SIG-M5 treated with dmso at 0.1 percent for 504 hours (cell line): Measurements from ENCODE around the gene SPSB1.

ENCODE experiments used
- DNase-seq: peaks from one replicate; lab custom pipeline; 2025; ENCODE audit not compliant: unreplicated experiment; lab: John Stamatoyannopoulos, UW

SPSB1 gene

GRCh38 chr1:9292361-9293240, at the start of gene SPSB1:
TSS of gene SPSB1 (plus strand) at chr1:9292894. CDS start at chr1:9355892, 62,998 bp downstream.
- DNase-seq, result peak; percentile 58

GRCh38 chr1:9243066-9243739, 49.5 kb upstream of the SPSB1 start:
- no peak for DNase-seq

- DNase-seq, result peak; percentile 62
These were observed 48.0 kb upstream of the SPSB1 start for GRCh38 chr1:9244501-9245229.

- no peak for DNase-seq
These were observed 47.5 kb upstream of the SPSB1 start for GRCh38 chr1:9245230-9245619.

- DNase-seq, result no peak
These were observed 47.0 kb upstream of the SPSB1 start for GRCh38 chr1:9245661-9246060.

- no peak for DNase-seq
These were observed 46.5 kb upstream of the SPSB1 start for GRCh38 chr1:9246215-9246614.

GRCh38 chr1:9246841-9247785, 45.6 kb upstream of the SPSB1 start:
- no peak for DNase-seq

GRCh38 chr1:9247894-9248293, 44.8 kb upstream of the SPSB1 start:
- DNase-seq, result no peak

- no peak for DNase-seq
These were observed 44.1 kb upstream of the SPSB1 start for GRCh38 chr1:9248341-9249262.

- no peak for DNase-seq
These were observed 43.5 kb upstream of the SPSB1 start for GRCh38 chr1:9249263-9249533.

- peak; percentile 20 for DNase-seq
These were observed 42.9 kb upstream of the SPSB1 start for GRCh38 chr1:9249534-9250410.

- DNase-seq, result no peak
These were observed 42.0 kb upstream of the SPSB1 start for GRCh38 chr1:9250411-9251381.

- no peak for DNase-seq
These were observed 41.2 kb upstream of the SPSB1 start for GRCh38 chr1:9251501-9251900.

GRCh38 chr1:9253004-9253403, 39.7 kb upstream of the SPSB1 start:
- no peak for DNase-seq

- no peak for DNase-seq
These were observed 39.1 kb upstream of the SPSB1 start for GRCh38 chr1:9253453-9254105.

GRCh38 chr1:9256332-9256731, 36.4 kb upstream of the SPSB1 start:
- DNase-seq, result no peak

- no peak for DNase-seq
These were observed 34.8 kb upstream of the SPSB1 start for GRCh38 chr1:9257851-9258250.
